Amniotic stem cell (primary cell): ENCODE data around the gene THRA.

Experiments used
- DNase-seq: peaks from one replicate; lab custom pipeline; 2025; lab: John Stamatoyannopoulos, UW

Gene THRA

DNA sequence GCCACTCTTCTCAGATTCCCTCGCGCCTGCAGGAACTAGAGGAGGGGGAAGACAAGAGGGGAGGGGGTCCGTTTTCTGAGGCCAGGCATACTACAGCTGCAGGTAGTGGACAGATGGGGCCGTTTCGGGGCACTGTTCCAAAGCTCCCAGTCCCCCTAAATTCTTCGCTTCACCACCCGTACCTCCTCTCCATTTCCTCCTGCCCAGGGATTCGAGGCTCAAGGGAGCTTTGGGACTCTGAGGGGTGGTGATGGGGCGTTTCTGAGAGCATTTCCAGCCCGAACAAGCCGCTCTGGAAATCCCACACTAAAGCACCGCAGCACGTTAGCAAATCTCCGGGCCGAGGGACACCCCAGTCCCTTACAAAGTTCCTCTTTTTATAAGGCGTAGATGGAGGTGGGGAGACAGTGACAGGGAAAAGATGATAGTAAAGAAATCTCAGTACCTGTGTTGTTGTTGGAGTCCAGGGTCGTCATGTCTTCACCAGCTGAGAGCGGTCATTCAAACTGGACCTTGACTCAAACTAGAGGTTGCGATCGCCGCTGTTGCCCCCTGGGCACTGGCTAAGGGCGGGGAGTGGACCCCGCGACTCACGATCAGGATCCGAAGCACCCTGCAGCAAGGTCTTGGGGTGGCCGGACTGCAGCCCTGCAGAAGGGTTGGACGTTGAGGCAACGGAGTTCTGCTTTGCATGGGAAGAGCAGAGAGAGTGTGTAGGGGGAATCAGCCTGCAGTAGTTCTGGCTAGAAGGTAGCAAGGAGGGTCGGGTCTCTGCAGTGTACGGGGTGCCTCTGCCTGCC lies 37.1 kb downstream of the THRA start:
- DNase-seq = no peak

DNA sequence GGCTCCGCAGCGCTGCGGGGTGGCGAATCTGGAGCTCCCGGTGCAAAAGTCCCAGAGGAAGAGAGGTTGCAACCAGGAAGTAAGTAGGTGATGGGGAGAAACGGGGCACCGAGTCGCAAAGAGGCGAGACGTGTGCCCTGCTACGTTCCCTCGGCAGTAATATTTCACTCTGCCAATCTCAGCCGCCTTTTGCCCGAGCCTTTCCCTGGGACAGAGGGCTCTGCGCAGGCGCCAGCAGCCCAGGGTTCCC lies 37.6 kb downstream of the THRA start, which contains the start of gene NR1D1:
NR1D1 (minus strand) TSS at position 171 of the 250 bp plus-strand sequence. CDS start 495 bp downstream, outside the sequence.
- DNase-seq = no peak

DNA sequence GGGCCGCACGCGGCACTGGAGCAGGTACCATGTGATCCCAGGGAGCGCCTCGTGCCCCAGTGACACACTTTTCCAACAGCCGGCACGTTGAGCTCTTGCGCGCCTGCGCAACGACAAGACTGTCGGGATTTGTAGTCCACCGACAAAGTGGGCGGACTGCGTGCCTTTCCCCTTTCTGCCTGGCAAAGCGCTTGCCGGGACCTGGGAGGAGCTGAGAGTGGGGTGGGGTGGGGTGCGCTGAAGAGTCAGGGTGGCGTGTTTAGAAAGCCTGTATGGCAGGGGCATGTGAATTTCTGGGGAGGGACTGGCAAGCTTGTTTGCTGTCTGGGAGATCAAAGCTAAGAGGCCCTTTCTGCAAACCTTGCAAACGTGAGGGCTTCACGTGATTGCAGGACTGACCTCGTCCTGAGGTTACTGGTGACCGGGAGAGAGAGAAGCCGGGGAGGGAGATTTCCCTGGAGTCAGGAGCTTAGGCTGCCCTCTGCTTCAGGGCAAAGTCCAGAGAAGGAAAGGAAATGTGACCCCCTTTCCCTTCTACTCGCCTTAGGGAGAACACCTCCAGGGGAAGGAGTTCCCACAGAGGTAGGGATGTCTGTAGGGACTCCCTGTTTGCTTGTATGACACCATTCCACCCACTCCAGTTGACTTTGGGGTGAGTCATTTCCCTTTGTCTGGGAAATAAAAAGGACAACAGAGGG lies 38.1 kb downstream of the THRA start:
- peak; percentile 97 for DNase-seq

DNA sequence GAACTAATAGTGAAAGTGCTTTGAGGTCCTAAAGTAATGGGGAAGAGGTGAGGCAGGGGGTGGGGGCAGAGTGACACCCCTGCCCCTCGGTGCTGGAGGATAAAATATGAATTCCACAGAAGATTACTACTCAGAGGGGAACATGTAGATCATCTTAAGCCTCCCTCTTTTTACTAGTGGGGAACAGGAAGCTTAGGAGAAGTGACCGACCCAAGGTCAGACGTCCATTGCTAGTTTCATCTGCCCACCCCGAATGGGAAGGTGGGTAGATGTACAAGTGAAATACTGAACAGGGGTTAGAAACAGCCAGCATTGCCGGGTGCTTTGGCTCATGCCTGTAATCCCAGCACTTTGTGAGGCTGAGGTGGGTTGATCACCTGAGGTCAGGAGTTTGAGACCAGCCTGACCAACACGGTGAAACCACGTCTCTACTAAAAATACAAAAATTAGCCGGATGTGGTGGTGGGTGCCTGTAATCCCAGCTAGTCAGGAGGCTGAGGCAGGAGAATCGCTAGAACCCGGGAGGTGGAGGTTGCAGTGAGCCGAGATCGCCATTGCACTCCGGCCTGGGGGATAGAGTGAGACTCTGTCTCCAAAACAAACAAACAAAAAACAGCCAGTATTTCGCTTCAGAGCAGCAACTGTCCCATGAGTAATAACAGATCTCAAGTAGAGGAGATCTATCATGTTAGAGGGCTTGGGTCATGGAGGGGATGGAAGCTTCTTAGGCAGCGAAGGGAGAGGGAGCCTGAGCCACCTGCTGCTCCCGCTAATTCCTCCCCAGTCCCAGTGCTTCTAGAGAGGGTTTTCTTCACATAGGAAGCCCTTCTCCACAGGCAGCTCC lies 38.8 kb downstream of the THRA start:
- DNase-seq = no peak

DNA sequence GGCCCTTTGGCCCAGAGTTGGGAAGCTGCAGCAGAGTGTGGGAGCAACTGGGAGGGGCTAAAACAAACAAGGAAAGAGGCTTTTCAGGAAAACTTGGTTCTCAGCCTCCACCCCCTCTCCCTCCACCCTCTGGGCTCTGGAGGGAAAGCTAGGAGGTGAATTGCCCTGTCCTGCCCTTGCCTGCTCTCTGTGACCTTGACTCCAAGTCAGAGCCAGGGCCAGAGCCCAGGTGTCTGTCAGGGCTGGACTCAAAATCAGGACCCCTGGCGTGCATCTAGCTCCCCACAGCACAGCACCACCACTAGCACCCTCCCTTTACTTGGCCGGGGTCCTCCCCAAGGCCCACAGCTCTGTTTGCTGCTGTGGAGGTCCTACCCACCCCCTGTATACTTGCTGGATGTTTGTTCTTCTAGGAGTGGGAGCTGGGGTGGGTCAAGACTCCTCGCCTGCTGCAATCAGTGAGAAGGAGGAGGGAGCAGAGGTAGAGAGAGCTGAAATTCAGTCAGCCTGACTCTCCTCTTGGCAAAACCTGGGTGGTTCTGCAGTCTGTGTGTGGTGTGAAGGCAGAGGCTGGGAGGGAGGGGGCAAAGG lies 40.4 kb downstream of the THRA start:
- DNase-seq = no peak

DNA sequence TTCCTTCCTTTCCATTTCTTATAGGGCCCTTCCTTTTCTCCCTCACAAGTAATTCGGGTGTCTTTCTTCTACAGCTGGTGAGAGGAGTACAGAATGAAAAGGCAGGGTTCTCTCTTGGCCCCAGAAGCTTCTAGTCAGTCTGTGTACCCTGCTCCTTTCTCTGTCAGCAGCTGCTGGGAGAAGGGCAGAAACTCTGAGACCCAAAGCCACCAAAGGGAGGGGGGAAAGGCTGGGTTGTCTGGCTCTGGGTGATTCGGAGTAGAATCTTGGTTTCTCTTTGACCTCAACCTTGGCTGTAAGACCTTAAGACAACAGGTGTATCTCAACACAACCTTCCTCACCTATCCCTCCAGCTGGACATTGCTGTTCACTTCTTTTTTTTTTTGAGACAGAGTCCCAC lies 40.9 kb downstream of the THRA start:
- no peak for DNase-seq

DNA sequence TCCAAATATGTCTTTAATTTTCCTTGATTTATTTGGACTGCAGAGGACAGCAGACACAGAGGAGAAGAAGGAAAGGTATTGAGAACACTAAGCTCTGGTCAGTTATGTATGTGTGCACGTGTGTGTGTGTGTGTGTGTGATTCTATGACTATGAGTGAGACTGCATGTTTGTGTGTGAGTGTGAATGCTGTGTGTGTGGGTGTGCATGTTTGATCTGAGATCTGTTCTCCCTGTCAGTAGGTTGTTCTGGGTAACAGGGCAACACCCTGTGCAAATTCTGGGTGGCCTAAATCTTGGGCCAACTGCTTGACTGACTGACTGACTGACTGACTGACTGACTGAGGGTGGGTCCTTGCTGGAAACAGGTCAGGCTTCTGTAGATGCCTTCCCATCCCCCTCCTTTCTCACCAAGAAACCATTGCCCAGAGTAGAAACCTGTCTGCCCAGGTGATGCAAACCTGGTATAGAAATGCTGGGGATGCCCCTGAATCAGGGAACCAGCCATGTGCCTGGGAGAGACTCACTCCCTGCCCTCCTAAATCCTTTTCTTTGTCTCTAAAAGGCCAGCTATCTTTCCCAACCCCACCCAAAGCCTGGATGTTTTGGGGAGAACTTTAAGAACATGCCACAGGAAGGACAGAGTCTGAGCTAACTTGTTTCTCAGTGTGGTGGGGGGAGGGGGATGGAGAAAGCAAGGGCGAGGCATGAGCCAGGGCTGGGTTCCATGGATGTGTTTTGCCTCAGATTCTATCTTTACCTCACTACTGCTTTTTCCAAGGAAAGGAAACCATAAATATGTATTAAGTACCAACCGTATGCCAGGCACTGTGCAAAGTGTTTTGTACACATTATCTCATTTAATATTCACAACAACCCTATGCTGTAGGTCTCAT lies 42.1 kb downstream of the THRA start:
- no peak for DNase-seq

DNA sequence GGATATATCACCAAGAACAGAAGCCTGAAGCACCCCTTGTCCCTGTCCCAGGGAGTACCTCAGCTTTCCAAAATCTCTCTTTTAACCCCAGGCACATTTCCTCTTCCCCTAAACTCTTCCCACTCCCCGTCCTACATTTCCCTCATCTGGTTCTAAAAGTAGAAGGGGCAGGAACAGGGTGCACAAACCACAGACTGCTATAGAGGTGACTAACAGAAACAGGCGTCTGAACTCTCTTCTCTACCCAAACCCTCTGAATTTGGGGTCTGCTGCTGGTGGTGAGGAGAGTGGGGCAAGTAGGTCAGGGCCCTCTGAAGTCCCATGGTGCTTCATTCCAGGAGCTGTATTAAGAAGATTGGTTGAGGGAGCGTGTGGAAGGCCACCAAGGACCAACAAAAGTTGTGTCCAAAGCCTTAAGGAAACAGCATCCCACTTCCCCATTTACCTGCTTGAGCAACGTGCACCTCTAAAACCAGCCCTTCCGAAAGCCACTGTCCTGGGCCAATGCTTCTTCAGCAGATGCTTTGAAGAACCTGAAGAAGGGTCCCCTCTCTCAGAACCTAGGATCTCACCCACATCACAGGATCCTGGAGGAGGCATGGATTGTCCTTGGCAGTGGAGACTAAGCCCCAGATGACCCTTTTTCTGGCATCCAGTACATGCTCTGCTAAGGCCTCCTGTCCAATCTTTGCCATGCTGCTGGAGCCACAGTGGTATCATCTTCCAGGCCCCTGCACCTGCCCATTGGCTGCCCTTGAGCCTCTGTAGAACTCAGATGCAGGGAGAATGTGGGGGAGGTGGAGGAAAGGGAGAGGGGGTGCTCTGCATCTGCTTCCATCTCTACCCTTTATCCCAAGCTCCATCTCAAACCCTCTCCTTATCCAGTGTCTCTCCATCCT lies 43.3 kb downstream of the THRA start:
- no peak for DNase-seq

DNA sequence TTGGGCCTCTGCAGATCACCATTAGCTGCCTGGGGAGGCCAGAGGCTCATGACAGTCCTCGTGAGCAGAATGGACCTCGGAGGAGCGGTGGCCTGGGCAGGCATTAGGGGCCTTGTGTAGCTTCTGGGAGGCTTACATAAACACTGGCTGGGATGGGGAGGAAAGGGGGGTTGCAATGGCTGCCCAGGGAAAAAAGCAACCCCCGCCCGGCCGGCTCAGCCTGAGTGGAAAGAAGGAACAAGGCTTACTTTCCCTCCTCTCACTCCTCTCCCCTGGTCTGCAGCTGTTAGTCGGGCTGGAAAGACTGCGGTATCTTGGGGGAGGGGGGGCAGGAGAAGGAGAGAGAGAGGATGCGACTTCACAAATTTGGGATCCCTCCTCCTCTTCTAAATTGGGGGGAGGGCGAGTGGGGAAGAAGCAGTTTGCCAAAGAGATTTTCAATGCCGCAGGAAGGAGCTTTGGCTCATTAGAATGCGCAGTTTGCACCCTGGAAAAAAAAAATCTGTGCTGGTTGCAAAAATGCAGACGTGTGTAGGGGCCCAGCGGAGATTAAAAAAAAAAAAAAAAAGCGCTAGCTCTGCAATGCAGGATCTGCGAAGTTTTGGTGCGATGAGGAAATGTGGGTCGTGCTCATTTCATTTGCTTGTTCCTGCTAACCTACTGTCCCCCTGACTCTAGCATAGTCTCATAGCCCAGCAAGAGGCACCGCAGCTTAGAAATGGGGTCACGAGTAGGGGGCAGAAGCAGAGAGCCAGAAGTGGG lies 44.2 kb downstream of the THRA start:
- DNase-seq = no peak

DNA sequence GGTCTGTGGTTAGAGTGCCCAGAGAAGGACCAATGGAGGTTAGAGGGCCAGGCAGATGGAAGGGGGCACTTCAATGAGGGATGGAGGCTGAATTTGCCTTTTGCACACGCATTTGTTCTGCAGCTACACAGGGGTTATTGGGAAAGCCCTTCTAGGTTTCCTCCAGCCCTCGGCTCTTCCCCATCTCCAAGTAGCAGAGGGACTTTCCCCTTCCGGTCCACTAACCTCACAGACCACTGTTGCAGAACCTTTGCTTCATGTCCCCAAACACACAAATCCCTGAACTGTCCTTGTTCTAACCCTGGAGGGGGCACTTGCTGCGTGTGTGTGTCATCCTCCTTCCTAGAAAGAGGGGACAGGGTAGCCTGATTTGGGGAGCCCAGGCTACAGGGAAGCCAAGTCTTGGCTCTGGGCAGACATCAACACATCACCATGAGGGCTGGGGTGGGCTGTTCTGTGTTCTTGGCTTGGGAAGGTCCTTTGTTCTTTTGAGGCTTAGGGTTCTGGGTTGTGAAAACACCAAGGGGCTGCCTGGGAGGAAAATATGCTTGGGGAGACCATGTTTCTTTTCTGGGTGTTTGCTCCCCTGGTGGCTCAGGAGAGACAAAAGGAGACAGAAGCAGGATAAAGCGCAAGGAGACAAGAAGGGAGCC lies 44.9 kb downstream of the THRA start:
- no peak for DNase-seq

DNA sequence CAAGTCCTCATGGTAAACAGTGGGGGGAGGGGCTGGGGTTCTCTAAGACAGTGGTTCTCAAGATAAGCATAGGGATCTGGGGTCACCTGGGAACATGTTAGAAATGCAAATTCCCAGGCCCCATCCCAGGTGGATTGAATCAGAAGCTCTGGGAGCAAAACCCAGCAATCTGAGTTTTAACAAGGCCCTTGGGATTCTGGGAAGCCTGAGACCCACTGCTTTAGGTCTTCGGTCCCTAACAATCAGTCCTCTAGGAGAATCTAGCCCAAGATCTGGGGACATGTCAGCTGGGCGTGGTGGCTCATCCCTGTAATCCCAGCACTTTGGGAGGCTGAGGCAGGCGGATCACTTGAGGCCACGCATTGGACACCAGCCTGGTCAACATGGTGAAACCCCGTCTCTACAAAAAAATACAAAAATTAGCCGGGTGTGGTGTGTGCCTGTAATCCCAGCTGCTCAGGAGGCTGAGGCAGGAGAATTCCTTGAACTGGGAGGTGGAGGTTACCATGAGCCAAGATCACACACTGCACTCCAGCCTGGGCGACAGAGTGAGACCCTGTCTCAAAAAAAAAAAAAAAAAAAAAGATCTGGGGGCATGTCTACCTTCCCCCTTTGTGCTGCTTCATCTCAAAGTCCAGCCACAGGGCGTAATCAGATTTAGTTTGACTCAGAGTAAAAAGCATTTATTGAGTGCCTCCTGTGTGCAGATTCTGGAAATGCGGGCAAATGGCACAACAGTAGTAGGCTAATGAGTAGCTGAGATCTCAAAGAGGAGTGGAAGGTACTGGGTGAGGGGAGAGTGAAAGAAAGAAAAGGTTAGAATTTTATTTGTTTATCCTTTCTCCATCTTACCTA lies 46.4 kb downstream of the THRA start:
- no peak for DNase-seq

DNA sequence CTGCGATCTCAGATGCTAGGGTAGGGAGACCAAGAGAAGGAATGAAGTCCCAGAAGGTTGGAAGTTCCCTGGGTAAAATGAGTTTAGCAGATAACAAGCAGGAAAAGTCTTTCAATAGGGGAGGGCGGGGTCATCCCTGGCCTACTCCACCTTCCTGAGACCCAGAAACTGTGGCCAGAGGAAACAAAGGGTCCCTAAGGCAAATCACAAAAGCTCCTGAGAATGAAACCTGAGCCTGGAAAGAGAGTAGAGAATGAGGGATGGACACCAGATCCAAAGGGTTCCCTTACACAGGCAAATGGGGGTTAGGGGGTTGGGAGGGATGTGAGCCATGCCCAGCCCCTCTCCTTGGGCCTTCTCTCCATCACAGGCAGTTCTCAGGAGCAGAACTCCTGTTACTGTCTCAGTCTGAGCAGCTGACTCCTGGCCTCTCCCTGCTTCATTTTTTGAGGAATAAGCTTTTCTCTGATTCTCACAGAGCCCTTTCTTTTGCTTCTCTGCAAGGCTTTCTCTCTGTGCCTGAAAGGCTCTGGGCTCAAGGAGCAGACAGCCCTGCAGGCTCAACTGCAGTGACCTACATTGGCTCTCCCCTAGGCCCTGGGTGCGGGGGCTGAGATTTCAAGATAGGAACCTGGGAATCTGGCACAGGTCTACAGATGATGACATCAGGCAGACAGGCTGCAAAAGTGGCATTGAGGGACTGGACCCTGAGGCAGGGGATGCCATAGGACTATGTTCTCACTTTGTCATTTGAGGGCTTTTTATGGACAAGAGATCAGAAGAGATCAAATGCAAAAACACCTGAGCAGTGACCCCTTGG lies 47.5 kb downstream of the THRA start:
- no peak for DNase-seq

DNA sequence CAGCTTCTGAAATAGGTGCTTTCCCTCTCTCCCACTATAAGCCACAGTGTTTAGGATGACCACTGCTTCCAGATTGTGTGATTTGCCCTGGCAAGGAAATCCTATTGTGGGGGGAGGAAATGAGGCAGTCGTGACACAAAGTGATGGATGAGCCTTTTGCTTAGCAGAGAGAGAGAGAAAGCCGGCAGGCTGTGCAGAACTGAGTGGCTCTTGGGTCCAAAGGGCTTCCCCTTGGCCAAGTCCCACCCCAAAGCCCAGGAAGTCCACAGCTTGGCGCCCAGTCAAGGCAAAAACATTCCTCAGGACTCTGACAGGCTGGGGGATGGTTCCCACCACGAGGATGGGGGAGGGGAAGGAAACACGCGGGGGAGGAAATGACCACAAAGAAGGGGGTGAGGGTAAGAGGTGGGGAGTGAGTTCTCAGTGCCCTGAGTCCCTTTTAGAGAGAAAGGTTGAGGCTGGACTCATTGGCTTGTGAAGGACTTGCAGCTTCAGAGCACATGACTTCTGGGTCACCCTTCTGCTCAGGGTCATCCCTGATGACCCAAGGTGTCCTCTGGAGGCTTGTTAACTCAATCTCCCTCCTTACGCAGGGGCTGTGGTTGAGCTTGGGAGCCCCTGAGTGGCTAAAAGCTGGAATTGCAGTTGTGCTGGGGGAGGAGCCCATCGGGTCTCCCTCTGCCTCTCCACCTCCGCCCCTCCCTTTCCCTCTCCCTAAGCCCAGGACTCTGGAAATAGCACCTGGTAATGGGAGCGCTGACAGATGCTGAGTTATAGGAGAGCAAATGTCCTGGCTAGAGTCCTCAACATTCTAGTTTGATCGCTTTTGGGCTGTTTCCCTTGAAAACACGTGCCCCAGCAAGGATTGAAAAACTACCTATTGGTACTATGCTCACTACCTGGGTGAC lies 48.7 kb downstream of the THRA start:
- peak; percentile 75 for DNase-seq

DNA sequence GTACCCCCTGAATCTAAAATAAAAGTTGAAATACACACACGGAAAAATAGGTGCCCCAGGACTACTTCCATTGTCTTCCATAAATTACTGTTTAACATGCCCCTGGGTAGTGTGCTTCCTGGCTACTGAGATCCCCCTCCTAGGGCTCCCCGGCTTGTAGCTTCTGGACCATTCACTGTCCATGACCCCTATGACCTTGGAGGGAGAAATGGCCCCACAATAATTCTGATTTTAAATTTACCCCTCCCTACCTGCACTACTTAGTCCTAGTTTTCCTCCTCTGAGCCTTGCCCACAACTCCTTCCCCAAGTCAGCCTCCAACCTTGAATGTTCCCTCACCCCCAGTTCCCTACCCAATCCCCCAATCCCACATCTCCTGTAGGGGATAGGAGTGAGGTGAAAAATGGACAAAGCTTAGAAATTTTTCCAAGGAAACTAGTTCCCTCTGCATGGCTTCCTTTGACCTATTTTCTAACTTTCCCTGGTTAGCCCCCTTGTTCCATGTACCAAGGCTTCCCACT lies 49.5 kb downstream of the THRA start:
- DNase-seq = no peak

DNA sequence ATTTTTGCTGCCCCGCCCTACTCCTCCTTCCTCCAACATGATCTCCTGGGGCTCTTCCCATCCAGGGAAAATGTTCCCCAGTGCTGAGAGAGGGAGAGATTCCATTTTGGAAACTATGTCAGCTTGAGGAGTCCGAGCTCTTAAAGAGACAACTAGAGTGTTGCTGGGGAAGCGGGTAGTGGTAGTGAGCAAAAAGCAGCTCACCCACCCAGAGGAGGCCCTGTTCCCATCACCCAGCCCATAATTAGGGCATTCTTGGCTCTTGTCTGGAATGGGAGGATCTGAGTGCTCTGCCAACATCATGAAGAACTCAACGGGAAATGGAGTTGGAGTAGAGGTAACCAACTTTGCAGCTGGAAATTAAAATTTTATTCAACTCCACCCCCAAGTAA lies 49.9 kb downstream of the THRA start:
- no peak for DNase-seq
